ENCODE results near the gene APLNR. TPM values are rescaled to one million over a fixed set of nuclear protein-coding genes. Genes with fewer than 3 reads are reported as not detected.
A peak's percentile ranks its signal among the peaks of the same experiment; 100 is the strongest.

APLNR gene
- total RNA-seq, 6 experiments from 2014 or later = not detected

DNA sequence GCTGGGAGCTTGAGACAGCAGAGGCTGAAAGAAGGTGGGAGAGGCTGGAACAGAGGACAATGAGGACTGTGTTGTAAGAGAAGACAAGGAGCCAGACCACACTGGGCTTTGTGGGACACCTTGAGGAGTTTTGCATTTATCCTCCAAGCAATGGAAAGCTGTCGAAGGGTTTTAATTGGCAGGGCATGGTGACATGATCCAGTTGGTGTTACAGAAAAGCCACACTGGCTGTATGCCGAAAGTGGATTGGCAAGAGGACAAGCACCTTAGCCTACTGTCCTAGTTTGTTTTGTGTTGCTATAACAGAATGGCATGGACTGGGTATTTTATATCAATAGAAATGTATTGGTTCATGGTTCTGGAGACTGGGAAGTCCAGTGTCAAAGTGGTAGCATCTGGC, 14.0 kb upstream of the APLNR start:
- Mint-ChIP-seq H3K9me3 (peaks cover 2% of the 10 kb centered on the region; the same call in 1 of the 2 replicates), H3K4me3 (no peak overlapping the region), H3K27ac (no peak overlapping the region), H3K27me3 (ENCODE audit: insufficient read depth) (peaks cover 7% of the 10 kb centered on the region), H3K4me1 (ENCODE audit: low read depth) (peaks cover 67% of the 10 kb centered on the region), H3K36me3 (ENCODE audit: low read depth) (no peaks in the 10 kb centered on the region)
- TF ChIP-seq, protein P1, sequence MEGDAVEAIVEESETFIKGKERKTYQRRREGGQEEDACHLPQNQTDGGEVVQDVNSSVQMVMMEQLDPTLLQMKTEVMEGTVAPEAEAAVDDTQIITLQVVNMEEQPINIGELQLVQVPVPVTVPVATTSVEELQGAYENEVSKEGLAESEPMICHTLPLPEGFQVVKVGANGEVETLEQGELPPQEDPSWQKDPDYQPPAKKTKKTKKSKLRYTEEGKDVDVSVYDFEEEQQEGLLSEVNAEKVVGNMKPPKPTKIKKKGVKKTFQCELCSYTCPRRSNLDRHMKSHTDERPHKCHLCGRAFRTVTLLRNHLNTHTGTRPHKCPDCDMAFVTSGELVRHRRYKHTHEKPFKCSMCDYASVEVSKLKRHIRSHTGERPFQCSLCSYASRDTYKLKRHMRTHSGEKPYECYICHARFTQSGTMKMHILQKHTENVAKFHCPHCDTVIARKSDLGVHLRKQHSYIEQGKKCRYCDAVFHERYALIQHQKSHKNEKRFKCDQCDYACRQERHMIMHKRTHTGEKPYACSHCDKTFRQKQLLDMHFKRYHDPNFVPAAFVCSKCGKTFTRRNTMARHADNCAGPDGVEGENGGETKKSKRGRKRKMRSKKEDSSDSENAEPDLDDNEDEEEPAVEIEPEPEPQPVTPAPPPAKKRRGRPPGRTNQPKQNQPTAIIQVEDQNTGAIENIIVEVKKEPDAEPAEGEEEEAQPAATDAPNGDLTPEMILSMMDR (IDR thresholded peaks at IDR 0.05) = no peak
- no peak for DNase-seq

DNA sequence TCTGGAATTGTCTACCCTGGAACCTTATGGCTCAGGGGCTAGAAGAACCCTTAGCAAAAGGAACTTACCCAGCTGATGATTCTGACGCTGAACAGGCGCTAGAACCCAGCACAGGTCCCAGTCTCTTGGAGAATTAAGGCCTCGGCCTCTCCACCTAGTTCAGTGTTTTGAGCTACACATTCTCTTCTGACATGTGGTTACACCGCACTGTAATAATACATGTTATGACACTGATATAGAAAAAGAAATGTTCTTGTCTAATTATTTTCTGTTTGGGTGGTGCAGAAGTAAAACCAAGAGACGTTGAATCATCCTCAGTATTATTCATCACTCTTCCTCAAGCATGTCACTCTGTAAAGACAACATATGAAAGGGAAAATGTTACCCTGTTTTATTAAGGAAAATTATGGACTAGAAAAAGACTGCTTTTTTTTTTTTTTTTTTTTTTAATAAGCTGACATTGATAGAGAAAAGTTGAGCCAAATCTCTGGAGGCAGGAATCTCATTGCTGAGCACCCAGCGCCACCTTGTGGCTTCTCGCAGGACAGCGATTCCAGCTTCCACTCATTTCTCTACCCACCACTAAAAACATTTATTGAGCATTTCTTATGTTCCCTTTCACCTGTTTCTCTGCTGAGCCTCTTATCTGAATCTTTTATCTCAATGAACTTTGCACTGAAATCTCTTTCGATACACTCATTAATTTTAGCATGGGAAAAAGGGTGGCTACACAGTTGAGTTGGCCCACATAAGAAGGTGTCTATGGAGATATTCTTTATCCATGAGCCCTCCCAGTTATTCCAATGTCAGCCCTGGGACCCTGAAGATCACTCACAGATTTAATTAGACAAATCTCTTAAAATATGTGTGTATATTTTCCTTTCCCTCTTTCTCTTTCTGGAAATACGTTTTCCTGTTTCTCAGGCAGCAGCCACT, 12.6 kb upstream of the APLNR start:
- H3K9me3 Mint-ChIP-seq = no peaks in the 10 kb centered on the region
- H3K36me3 Mint-ChIP-seq (ENCODE audit: low read depth) = no peaks in the 10 kb centered on the region
- DNase-seq = peak; percentile 55
- peaks cover 53% of the 10 kb centered on the region for H3K4me1 Mint-ChIP-seq (ENCODE audit: low read depth)
- peak overlapping the region; percentile 52; the same call in 1 of the 2 replicates for H3K4me3 Mint-ChIP-seq
- TF ChIP-seq, protein P1 (IDR thresholded peaks at IDR 0.05) = peak; percentile 88
- peaks cover 7% of the 10 kb centered on the region for H3K27me3 Mint-ChIP-seq (ENCODE audit: insufficient read depth)
- H3K27ac Mint-ChIP-seq = no peak overlapping the region

DNA sequence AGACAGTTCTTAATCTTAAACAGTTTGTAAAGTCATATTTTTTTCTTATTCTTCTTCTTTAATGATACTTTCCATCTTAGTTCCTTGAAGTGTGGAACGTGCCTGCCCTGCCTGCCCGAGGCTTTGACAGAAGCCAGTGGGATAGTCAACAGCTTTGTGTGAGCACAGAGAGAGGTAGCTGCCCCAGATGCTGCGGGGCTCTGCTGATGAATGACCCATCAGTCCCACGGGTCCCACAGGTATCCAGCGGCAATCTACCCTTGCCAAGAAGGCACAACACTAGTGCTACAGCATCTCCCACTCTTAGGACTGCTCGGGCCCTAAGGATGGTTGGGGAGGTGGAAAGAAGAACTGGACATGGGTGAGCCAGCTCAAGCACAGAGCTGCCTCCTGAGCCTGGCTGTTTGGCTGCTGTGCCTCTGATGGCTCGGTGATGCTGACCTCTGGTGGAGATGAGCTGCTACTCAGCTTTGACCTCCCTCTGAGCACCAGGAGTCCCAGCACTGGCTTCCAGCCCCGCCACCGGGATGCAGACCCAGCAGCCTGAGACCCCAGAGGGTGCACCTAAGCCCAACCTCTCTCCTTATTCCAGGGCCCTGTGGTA, 11.8 kb upstream of the APLNR start:
- H3K4me1 Mint-ChIP-seq (ENCODE audit: low read depth) = peaks cover 45% of the 10 kb centered on the region
- peaks cover 2% of the 10 kb centered on the region for H3K27me3 Mint-ChIP-seq (ENCODE audit: insufficient read depth)
- H3K36me3 Mint-ChIP-seq (ENCODE audit: low read depth) = no peaks in the 10 kb centered on the region
- H3K9me3 Mint-ChIP-seq = no peaks in the 10 kb centered on the region
- H3K4me3 Mint-ChIP-seq = peak overlapping the region; percentile 52; the same call in 1 of the 2 replicates
- no peak overlapping the region for H3K27ac Mint-ChIP-seq
- TF ChIP-seq, protein P1 (IDR thresholded peaks at IDR 0.05) = peak; percentile 79
- DNase-seq = peak; percentile 70

DNA sequence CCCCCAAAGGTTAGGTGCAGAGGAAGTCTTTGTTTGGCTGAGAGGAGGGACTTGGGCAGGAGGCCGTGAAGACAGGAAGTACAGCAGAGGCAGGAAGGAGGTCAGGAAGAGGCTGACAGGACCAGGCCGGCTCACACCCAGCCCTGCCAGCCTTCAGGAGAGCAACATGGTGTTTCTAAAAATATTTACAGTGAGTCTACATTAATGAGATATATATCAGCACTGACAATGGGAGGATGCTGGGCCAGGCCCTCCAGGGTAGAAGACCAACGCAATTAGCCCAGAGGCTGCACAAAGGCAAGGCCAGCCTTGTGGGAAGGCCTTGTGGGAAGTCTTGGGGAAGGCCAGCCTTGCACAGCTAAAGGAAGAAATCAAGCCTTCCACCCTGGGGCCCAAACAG, 7.9 kb upstream of the APLNR start:
- Mint-ChIP-seq H3K4me3 (no peak overlapping the region), H3K36me3 (ENCODE audit: low read depth) (no peaks in the 10 kb centered on the region), H3K9me3 (no peaks in the 10 kb centered on the region), H3K27ac (no peak overlapping the region), H3K4me1 (ENCODE audit: low read depth) (peaks cover 13% of the 10 kb centered on the region), H3K27me3 (ENCODE audit: insufficient read depth) (no peaks in the 10 kb centered on the region)
- TF ChIP-seq, protein P1 (IDR thresholded peaks at IDR 0.05) = no peak
- DNase-seq = no peak

DNA sequence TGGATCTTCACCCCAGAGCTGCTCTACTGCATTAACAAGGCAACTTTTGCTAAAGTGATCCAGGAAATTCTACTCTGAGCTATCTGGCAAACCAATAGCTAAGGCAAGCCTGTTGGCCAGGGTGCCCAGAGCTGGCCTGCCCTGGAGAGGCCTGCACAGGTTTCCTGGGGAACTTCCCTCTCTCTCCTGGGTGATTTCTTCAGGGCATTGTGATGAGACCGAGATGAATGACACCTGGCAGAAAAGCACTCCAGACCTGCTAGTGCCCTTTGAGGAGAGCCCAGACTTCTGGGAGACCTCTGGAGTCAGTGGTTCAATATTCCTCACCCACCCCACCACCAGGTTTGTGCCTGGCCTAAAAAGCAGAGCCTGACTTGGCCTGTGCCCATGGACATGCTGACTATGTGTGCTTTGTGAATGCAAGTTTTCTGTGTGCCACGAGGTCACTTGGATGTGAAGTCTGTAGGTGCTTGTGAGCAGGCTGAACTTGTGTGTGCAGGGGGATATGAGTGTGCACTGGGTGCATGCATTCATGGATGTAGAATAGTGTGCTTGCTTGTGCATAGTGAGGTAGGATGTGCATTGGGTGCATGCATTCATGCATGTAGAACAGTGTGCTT, 4.4 kb upstream of the APLNR start:
- TF ChIP-seq, protein P1 (IDR thresholded peaks at IDR 0.05) = no peak
- no peak for DNase-seq
- Mint-ChIP-seq H3K4me3 (no peak overlapping the region), H3K27ac (no peak overlapping the region), H3K9me3 (no peaks in the 10 kb centered on the region), H3K36me3 (ENCODE audit: low read depth) (no peaks in the 10 kb centered on the region), H3K27me3 (ENCODE audit: insufficient read depth) (peaks cover 4% of the 10 kb centered on the region), H3K4me1 (ENCODE audit: low read depth) (peaks cover 9% of the 10 kb centered on the region)

Data from HFFc6 (cell line).